GM12873 (cell line): ENCODE results near the gene FBXO33.

Experiments
- CTCF ChIP-seq: IDR thresholded peaks from 2 replicates; pipeline ENCODE4 v1.5.1; 2012; ENCODE audit warnings: low read depth, mild to moderate bottlenecking, moderate library complexity, low read length, control low read depth; ENCODE audit not compliant: insufficient read depth; ENCODE audit errors: missing control alignments

Gene FBXO33

GRCh38 chr14:39454906-39455539 lies 22.8 kb upstream of the FBXO33 start:
- no peak for TF ChIP-seq CTCF

GRCh38 chr14:39452680-39453079 lies 20.4 kb upstream of the FBXO33 start:
- no peak for TF ChIP-seq CTCF

GRCh38 chr14:39451811-39452210 lies 19.6 kb upstream of the FBXO33 start:
- no peak for TF ChIP-seq CTCF

- no peak for TF ChIP-seq CTCF
Observed at GRCh38 chr14:39447175-39447661, 15.0 kb upstream of the FBXO33 start.

GRCh38 chr14:39446131-39446744 lies 14.0 kb upstream of the FBXO33 start:
- TF ChIP-seq CTCF: no peak

GRCh38 chr14:39442293-39442692 lies 10.1 kb upstream of the FBXO33 start:
- TF ChIP-seq CTCF: no peak

GRCh38 chr14:39441805-39442204 lies 9.6 kb upstream of the FBXO33 start:
- TF ChIP-seq CTCF: no peak
